Activated naive CD4-positive, alpha-beta T cell (primary cell): Measurements from ENCODE around the gene RPS28.
"Not testable (repeated sequence)": the region's sequence is repeated elsewhere in the genome, so short reads cannot be mapped to it uniquely, and the experiment has no call there.

Experiments
- DNase-seq, 4 experiments: peaks; one replicate each; lab custom pipeline; 2025; lab: John Stamatoyannopoulos, UW

Gene RPS28

DNA sequence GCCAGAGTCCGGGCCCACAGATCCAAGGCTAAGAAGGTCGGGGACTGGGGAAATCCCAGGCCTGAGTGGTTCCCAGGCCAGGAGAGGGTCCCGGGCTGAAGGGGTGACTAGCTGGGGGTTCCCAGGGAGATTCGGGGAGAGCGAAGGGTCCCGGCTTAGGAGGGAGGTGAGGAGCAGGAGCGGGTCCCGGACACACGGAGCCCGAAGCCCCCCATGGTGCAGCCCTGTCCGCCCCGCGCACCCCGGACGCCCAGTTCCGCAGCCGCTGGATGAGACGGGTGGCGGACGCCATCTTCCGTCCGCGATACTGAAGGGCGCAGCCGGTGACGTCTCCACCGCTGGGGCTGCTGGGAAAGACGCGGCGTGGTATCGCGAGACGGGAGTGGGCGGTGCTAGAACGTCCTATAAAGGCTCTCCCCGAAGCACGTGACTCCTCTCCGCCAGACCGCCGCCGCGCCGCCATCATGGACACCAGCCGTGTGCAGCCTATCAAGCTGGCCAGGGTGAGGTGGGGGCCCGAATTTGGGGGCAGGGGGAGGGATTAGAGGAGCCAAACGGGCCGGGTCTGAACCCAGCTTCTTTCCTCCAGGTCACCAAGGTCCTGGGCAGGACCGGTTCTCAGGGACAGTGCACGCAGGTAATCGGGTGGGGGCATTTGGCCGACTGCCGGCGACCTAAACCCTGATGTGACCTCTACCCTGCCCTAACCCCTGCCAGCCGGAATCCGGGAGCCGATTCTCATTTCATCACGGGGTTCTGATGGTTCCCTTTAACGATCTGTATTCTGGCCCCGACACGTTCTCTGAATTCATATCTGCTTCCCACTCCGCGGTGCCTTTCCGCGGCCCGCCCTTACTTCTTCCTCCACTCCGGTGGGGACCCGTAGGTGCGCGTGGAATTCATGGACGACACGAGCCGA is at the start of gene RPS28, which contains the start of gene NDUFA7:
TSS of gene RPS28 (plus strand) at position 430 of the 919 bp plus-strand sequence. CDS start at position 465, 35 bp downstream.
TSS of gene NDUFA7 (minus strand) at position 309 of the 919 bp plus-strand sequence. CDS start at position 292, 17 bp downstream.
- peak; percentile 92 to 96 (median 94) for DNase-seq

DNA sequence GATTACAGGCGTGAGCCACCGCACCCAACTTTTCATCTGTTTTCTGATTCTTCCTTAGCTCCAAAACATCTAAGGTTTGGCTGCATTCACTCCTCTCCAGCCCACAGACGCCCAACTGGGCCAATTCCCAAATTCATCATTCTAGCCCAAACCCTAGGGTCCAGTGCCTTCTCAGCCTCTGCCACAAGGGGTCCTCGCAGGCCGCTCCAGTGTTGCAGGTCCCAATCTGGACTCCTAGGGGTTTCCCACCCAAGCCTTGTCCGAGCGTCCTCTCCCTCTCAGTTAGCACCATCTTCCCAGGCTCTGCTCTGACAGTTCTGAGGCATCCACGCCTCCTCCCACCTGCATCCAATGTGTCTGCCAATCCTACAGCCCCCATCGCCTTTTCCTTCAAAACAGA is 44.8 kb upstream of the RPS28 start:
- DNase-seq, result not testable (repeated sequence)

DNA sequence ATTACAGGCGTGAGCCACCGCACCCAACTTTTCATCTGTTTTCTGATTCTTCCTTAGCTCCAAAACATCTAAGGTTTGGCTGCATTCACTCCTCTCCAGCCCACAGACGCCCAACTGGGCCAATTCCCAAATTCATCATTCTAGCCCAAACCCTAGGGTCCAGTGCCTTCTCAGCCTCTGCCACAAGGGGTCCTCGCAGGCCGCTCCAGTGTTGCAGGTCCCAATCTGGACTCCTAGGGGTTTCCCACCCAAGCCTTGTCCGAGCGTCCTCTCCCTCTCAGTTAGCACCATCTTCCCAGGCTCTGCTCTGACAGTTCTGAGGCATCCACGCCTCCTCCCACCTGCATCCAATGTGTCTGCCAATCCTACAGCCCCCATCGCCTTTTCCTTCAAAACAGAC is 30.0 kb upstream of the RPS28 start:
- not testable (repeated sequence) for DNase-seq

DNA sequence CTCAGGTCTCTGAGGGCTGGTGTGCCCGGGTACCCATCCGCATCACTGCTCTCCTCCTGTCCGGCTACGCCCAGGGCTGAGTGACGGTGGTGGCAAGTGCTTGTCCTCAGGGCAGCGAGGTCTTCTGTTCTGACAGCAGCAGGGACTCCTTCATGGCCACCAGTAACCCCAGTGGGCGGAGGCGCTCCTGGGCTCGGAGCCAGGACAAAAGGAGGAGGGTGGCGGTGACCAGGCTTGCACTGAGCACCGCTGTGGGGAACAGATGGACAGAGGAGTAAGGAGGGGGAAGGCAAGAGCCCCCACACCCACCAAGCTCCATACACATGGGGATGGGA is 19.0 kb upstream of the RPS28 start:
- no peak for DNase-seq

DNA sequence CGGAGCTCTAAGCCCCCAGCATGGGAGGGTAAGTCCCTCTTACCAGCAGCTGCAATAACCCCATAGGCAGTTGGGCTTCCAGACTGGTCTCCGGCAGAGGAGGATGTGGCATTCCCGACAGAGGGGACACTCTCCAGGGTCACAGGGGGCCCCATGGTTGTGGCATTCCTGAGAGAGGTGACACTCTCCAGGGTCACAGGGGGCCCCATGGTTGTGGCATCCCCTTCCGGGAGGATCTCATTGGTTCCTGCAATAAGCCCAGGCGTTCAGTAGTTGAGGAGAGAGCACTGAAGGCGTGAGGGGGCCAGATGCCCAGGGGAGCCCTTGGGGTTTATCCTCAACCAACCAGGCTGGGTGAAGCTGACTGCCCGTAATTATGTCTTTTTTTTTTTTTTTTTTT is 18.6 kb upstream of the RPS28 start:
- DNase-seq, result no peak

DNA sequence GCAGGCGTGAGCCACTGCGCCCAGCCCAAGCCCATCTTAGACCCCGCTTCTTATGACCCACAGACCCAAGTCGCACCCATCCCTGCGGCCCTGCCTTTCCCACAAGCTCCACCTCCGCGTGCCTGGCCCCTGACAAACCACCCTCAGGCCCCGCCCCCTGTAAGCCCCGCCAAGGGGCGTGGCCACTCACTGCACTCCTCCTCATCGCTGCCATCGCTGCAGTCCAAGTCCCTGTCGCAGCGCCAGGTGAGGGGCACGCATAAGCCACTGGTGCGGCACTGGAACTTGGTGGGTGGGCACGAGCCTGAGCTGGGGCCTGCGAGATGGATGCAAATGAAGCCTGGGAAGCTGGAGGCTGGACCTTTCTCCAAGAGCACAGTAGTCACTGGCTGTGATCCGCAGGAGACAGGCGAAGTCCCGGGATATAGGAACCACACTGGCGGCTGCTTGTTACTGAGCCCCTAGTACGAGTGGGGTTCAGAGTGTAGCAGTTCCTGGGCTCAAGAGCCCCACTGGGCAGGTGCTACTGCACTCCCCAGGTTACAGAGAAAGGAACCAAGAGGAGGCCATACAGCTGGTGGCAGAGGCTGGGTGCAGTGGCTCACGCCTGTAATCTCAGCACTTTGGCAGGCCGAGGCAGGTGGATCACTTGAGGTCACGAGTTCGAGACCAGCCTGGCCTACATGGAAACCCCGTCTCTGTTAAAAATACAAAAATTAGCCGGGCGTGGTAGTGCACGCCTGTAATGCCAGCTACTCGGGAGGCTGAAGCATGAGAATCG is 16.3 kb upstream of the RPS28 start:
- DNase-seq, result no peak

DNA sequence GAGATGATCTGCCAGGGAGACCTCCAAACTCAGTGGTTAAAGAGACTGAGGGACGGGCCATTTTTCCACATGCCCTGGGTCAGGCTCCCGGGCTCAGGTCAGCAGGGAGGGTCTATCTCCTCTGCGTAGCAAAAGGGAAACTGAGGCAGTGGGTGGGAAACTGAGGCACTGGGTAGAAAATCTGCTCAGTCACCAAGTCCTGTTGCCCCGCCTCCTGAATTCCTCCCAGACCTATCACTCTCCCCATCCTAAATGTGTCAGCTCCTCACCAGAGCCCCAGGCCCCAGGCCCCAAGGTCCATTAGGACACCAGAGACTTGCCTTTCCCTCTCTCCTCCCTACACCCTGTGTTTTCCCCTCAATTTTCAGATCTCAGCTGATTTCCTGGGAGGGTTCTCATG is 15.5 kb upstream of the RPS28 start:
- no peak for DNase-seq

DNA sequence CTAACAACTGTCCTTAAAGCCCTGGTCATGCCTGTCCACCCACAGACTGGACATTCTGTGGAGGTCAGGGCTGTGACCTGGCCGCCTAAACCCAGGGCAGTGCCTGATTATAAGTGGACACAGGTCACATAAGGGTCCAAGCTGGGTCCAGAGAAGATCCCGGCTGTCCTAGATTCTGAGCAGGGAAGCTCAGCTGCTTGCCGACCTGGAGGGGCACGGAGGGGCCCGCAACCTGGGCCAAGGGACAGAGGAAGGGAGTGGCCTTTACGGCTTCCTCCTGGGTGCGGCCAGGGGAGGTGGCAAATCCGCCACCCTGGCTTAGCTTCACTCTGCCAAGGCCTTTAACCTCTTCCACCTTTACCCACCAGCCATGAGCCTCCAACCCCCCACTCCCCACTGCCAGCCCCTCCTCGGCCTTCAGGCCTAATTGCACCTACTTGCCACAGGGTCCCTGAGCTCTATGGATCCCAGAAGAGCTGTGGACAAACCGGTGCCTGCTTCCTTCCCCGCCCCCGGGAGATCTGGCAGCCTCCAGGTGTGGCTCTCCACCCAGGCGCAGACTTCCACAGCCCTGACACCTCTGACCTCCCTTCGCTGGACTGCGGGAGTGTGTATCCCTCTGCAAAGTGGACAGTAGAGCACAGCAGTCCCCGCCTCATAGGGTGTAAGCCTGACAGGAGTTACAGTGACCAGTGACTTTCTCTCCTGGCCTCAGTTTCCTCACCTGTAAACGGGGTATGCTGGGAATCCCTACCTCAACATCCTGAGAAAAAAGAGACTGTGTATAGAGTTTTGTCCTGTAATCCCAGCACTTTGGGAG is 14.9 kb upstream of the RPS28 start:
- DNase-seq, result no peak

DNA sequence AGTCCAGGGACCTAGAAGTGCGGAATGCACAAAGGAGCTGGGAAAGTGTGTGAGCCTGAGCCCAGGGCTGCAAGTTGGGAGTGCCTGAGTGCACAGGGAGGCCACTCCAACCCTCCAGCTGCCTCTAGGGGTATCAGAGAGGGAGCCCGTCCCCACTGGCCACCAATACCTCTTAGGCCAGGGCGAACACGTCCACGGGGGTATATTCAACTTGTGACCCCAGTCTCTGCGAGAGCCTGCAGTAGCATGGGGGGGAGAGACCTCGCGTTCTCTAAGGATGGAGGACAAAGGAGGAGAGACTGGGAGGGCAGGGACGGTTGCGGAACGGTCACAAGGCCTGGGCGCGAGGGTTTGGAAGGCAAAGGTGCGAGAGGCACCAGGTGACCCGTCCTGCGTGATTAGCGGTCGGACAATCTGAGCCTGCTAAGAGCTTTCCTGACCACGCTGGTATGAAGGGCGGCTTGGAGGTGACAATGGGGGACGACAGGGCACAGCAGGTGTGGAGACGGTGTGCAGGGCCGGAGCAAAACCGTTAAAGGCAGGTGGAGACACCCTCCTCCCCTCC is 13.8 kb upstream of the RPS28 start:
- no peak for DNase-seq

DNA sequence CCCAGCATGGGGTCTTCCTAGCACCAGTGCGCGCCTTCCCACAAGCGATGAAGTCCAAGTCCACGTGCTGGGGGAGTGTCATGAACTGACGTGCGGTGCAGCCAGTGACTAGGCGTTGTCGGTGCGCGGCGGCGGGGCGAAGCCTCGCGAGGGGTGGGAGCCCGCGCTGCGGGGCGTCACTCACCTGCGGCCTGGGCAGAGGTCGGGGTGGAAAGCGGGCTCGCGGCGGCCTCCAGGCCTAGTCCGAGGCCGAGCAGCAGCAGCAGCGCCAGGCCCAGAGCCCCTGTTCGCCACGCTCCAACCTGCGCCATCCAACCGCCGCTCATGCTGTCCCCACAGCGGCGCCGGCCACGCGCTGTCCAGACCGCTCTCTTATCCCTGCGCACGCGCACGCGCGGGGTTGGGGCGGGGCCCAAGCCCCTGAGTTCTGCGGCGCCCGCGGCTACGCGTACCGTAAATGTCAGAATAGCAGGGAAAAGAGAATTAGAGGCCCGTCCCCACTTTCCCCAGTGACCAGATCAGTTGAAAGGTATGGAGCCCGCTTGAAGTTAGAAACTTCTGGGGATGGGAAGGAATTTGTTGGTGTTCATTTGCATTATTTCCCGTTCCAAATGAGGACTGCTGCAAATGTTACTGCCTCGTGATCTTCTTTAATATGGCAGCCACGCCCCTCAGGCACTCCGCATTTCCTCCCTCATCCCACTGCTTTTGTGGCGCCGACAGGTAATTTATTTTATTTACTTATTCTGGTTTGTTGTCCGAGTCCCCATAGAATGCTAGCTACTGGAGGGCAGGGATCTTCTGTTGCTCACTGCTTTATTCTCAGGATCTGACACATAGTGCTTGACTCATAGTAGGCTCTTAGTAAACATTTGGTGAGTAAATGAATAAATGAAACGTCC is 13.1 kb upstream of the RPS28 start, which contains the start of gene CD320:
TSS of gene CD320 (minus strand) at position 394 of the 902 bp plus-strand sequence. CDS start at position 326, 68 bp downstream.
- DNase-seq, result peak; percentile 72 to 84 (median 77)

DNA sequence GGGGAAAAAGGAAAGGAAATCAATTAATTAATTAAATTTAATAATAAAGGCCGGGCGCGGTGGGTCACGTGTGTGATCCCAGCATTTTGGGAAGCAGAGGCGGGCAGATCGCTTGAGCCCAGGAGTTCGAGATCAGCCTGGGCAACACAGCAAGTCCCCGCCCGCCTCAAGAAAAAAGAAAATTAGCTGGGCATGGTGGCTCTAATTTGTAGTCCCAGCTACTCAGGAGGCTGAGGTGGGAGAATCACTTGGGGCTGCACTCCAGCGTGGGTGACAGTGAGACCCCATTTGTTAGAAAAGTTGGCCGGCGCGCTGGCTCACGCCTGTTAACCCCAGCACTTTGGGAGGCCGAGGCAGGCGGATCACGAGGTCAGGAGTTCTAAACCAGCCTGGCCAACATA is 12.4 kb upstream of the RPS28 start:
- no peak for DNase-seq

DNA sequence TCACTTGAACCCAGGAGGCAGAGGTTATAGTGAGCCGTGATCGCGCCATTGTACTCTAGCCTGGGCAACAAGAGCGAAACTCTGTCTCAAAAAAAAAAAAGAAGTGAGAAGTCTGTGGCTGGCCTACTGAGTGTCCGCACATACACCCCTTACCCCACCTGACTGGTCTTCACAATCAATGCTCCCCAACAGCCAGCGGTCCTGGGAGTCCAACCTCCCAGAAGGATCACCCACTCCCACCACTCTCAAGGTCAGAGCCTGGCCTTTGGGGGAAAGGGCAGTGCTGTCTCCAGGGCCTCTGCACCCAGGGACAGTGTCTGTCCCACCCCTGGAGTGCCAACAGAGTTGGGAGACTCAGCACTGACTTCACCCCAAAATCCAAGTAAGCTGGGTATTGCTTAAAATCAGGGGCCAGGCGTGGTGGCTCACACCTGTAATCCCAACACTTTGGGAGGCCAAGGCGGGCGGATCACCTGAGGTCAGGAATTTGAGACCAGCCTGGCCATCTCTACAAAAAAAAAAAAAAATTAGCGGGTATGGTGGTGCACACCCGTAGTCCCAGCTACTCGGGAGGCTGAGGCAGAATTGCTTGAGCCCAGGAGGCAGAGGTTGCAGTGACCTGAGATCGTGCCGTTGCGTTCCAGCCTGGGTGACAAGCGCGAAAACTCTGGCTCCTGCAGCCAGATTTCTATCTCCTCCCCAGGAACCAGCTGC is 10.8 kb upstream of the RPS28 start:
- DNase-seq, result no peak

DNA sequence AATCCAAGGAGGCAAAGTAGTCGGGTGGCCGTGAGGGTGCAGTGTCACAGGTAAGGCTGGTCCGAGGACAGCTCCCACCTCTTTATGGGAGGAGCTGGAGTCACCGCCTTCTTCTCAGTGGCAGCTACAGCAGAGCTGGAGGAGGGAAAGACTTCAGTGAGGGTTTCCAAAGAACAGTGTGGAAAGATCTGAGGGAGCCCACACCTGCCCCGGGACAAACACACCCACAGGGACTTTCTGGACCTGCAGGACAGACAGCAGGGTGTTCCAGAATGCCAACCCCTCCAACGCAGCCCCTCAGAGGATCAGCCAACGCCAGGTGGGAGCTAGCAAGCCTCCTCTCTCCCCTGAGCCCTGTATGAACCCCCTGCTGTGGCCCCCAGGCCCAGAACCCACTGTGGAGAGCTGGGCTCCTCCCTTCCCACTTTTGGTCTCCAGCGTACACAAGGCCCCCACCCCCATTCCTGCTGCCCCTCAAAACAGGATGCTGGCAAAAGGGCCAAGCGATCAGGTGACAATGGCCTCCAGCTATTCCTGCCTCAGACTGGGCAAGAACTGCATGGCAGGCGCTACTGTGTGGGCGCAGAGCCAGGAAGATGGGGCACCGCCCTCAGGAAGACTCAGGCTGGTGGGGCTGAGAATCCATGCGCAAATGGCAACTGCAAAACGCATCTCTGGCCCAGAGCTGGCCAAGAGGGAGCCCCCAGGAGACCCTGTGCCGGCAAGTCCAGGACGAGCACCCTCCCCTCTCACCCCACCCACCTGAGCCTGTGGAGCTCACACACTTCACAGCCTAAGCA is 9.6 kb upstream of the RPS28 start:
- DNase-seq, result no peak

DNA sequence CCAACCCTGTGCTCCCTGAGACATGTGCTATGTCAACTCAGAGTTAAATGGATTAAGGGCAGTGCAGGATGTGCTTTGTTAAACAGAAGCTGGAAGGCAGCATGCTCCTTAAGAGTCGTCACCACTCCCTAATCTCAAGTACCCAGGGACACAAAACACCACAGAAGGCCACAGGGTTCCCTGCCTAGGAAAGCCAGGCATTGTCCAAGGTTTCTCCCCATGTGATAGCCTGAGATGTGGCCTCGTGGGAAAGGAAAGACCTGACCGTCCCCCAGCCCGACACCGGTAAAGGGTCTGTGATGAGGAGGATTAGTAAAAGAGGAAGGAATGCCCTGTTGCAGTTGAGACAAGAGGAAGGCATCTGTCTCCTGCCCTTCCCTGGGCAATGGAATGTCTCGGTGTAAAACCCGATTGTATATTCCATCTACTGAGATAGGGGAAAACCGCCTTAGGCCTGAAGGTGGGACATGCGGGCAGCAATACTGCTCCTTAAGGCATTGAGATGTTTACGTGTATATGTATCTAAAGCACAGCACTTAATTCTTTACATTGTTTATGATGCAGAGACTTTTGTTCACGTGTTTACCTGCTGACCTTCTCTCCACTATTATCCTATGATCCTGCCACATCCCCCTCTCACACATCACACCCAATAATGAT is 6.2 kb upstream of the RPS28 start:
- not testable (repeated sequence) for DNase-seq

DNA sequence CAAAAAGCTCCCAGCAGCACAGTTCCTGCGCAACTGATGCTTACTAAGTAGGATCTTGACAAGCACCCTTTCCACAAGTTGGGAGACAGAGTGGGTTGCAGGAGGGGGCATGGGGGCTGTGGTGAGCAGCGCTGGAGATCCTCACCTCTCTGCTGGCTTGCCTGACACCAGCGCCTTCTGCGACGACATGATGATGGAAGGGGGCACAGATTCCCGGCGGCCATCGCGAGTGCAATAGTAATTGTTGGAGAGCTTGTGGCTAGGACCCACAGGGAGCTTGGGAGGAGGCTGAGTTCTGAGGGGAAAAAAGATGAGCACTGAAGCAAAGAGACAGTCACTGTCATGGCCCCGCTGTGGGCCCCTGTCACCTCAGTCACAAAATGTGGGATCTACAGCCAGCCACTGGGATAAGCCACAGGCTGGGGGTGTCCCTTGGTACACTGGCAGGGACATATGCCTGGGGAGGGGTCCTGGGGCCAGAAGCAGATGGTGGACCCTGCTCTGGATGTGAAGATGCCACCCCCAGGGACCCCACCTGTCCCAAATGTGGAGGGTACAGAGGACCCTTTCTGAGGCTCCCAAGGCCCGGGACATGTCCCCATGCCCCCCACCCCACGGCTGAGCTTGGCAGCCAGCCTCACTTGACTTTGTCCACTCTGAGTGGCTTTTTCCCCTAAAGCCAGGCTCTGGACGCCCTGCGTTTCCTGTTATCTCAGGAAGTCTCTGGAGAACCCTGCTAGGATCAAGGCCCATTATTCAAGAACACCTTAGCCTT is 4.8 kb upstream of the RPS28 start:
- no peak for DNase-seq

DNA sequence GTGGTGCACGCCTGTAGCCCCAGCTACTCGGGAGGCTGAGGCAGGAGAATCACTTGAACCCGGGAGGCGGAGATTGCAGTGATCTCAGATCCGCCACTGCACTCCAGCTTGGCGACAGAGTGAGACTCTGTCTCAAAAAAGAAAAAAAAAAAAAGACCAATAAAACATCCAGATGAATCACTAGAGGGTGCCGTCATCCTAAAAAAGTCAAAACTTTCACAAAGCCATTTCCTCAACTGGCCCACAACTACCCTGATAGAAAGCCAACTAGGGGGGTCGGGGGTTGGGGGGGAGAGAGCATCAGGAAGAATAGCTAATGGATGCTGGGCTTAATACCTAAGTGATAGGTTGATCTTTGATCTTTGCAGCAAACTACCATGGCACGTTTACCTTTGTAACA is 2.5 kb upstream of the RPS28 start:
- DNase-seq, result not testable (repeated sequence)

DNA sequence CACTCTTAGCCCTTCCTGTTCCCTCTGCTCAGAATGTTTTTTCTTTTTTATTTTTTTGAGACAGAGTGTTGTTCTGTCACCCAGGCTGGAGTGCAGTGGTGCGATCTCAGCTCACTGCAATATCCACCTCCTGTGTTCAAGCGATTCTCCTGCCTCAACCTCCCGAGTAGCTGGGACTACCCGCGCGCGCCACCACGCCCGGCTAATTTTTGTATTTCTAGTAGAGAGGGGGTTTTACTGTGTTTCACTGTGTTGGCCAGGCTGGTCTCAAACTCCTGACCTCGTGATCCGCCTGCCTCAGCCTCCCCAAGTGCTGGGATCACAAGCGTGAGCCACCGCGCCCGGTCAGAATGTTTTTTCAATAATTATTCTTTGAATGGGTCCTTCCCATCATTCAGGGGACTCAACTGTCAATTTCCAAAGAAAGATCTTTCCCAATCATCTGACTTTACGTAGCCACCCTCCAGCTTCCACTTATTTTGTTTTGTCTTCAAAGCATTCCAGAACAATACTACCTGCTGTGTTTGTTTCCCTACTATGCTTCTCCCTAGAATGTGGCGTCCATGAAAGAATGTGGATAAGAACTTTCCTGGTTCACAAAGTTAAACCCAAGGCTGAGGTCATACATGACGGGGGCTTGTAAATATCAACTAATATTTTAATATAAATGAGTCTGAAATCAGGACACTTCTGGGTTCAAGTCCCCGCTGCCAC is 1.3 kb upstream of the RPS28 start:
- no peak for DNase-seq
